Testis (tissue), 3 donors: ENCODE results near the gene UBAP1. TPM values are rescaled to one million over a fixed set of nuclear protein-coding genes. Genes with fewer than 3 reads are reported as not detected.

ENCODE experiments used
- DNase-seq: peaks from one replicate; pipeline ENCODE4 v3.0.0-alpha.2; 2019
- H3K27ac ChIP-seq, 2 donors: fragments of 200-600 bp; sonication (generic); one replicate each; pipeline ENCODE4 v1.5.1; 2019
- H3K27me3 ChIP-seq: fragments of 200-600 bp; sonication (generic); one replicate; pipeline ENCODE4 v1.5.1; 2019
- H3K36me3 ChIP-seq: fragments of 200-600 bp; sonication (generic); one replicate; pipeline ENCODE4 v1.5.1; 2017; ENCODE audit warnings: low read depth; ENCODE audit errors: missing control alignments
- H3K4me1 ChIP-seq: fragments of 200-600 bp; sonication (generic); one replicate; pipeline ENCODE4 v1.5.1; 2019
- H3K4me3 ChIP-seq, 2 donors: fragments of 200-600 bp; sonication (generic); one replicate each; pipeline ENCODE4 v1.5.1; 2017 to 2019
- H3K9me3 ChIP-seq: fragments of 200-600 bp; sonication (generic); one replicate; pipeline ENCODE4 v1.5.1; 2017
- CTCF ChIP-seq, 3 experiments: fragments of 450-650 bp in 2 of 3; fragments of 200-600 bp in 1 of 3; sonication (generic) in 1 of 3; IDR thresholded peaks; one replicate each; pipeline ENCODE4 v1.5.1; 2016 to 2019; ENCODE audit warnings: antibody characterized with exemption in 3 of 3, mild to moderate bottlenecking in 2 of 3, moderate library complexity in 1 of 3
- POLR2A ChIP-seq: fragments of 450-650 bp; IDR thresholded peaks from one replicate; pipeline ENCODE4 v1.6.1; 2017; ENCODE audit warnings: antibody characterized with exemption, mild to moderate bottlenecking, moderate library complexity
- WGBS, 2 donors: methylation state at CpG; one replicate each; pipeline ENCODE4 v1.1.5; 2018; 5-methylcytosine and 5-hydroxymethylcytosine counted together
- intact Hi-C: fragments of 100-400 bp; cut with DNase I; formaldehyde crosslinking; loops from one replicate; pipeline ENCODE4 v1.15.1; 2023; ENCODE audit warnings: low total_unique reads
- polyA plus RNA-seq: library from polyadenylated mRNA; stranded (reverse); fragments of 350-450 nt; fragmentation: Illumina TruSeq; extraction: RNeasy Lipid Tissue Mini Kit (QIAGEN cat#74804); gene quantifications from one replicate; pipeline ENCODE4 v1.2.3, GENCODE V29; 2014; ENCODE audit warnings: low read depth, low replicate concordance; ENCODE audit not compliant: insufficient read depth
- total RNA-seq, 2 donors: library from RNA; depleted of rRNA; stranded (reverse); fragments of >200 nt; gene quantifications; one replicate each; pipeline ENCODE4 v1.2.3, GENCODE V29; 2016

Gene UBAP1
- total and polyA plus RNA-seq, 3 donors from 2014 or later: 65.1 to 127 (median 81.9) TPM

- DNase-seq: no peak
Measured at GRCh38 chr9:34279411-34279810, 100.6 kb downstream of the UBAP1 start.

GRCh38 chr9:34282096-34282495 is 103.3 kb downstream of the UBAP1 start:
- no peaks in the 10 kb centered on the region for H3K27me3 ChIP-seq
- WGBS, 2 donors: 57 to 69% methylated on average over 1 of the region's 1 CpG
- intact Hi-C loops: no loop called here
- H3K4me1 ChIP-seq: no peaks in the 10 kb centered on the region
- H3K4me3 ChIP-seq: no peak overlapping the region
- no peak overlapping the region for H3K27ac ChIP-seq
- no peak for DNase-seq
- TF ChIP-seq POLR2A: no peak
- TF ChIP-seq CTCF (IDR thresholded peaks at IDR 0.05): no peak
- no peaks in the 10 kb centered on the region for H3K36me3 ChIP-seq
- H3K9me3 ChIP-seq: no peaks in the 10 kb centered on the region

More at GRCh38 chr9:34279411-34279810, 100.6 kb downstream of the UBAP1 start:
- TF ChIP-seq POLR2A: no peak
- TF ChIP-seq CTCF (IDR thresholded peaks at IDR 0.05): no peak
- Histone ChIP-seq H3K27ac (no peak overlapping the region), H3K36me3 (no peaks in the 10 kb centered on the region), H3K4me3 (no peak overlapping the region), H3K27me3 (no peaks in the 10 kb centered on the region), H3K9me3 (no peaks in the 10 kb centered on the region), H3K4me1 (no peaks in the 10 kb centered on the region)
- WGBS, 2 donors: 75 to 90% methylated on average over 3 of the region's 3 CpGs
- intact Hi-C loops: no loop called here

- WGBS, 2 donors: 82 to 94% methylated on average over 2 of the region's 2 CpGs
- DNase-seq: no peak
Measured at GRCh38 chr9:34289159-34289558, 110.3 kb downstream of the UBAP1 start.

GRCh38 chr9:34291023-34291422 is 112.2 kb downstream of the UBAP1 start:
- DNase-seq: no peak
- Histone ChIP-seq H3K4me1 (no peaks in the 10 kb centered on the region), H3K27ac (no peak overlapping the region), H3K36me3 (no peaks in the 10 kb centered on the region), H3K4me3 (no peak overlapping the region), H3K27me3 (no peaks in the 10 kb centered on the region), H3K9me3 (no peaks in the 10 kb centered on the region)
- intact Hi-C loops: no loop called here
- WGBS, 2 donors: 89 to 95% methylated on average over 2 of the region's 2 CpGs
- TF ChIP-seq POLR2A (no peak), CTCF (IDR thresholded peaks at IDR 0.05) (no peak)

More at GRCh38 chr9:34289159-34289558, 110.3 kb downstream of the UBAP1 start:
- Histone ChIP-seq H3K9me3 (no peaks in the 10 kb centered on the region), H3K4me3 (no peak overlapping the region), H3K36me3 (no peaks in the 10 kb centered on the region), H3K4me1 (no peaks in the 10 kb centered on the region), H3K27me3 (no peaks in the 10 kb centered on the region), H3K27ac (no peak overlapping the region)
- TF ChIP-seq POLR2A (no peak), CTCF (IDR thresholded peaks at IDR 0.05) (no peak)
- intact Hi-C loops: no loop called here

GRCh38 chr9:34291423-34291822 is 112.6 kb downstream of the UBAP1 start:
- Histone ChIP-seq H3K4me3 (no peak overlapping the region), H3K27ac (no peak overlapping the region), H3K4me1 (no peaks in the 10 kb centered on the region), H3K36me3 (no peaks in the 10 kb centered on the region), H3K9me3 (no peaks in the 10 kb centered on the region), H3K27me3 (no peaks in the 10 kb centered on the region)
- intact Hi-C loops: no loop called here
- WGBS, 2 donors: 85% methylated on average over 2 of the region's 2 CpGs
- no peak for TF ChIP-seq CTCF (IDR thresholded peaks at IDR 0.05)
- TF ChIP-seq POLR2A: no peak
- DNase-seq: no peak
